Measurements from ENCODE around the gene TMEM74B. TPM values are rescaled to one million over a fixed set of nuclear protein-coding genes. Genes with fewer than 3 reads are reported as not detected.

The TMEM74B gene
- total and polyA plus RNA-seq, 2 of the 8 experiments (the other 6 are each of a cell fraction or from before 2014, with no cell fraction given): 4.0 to 6.4 TPM

DNA sequence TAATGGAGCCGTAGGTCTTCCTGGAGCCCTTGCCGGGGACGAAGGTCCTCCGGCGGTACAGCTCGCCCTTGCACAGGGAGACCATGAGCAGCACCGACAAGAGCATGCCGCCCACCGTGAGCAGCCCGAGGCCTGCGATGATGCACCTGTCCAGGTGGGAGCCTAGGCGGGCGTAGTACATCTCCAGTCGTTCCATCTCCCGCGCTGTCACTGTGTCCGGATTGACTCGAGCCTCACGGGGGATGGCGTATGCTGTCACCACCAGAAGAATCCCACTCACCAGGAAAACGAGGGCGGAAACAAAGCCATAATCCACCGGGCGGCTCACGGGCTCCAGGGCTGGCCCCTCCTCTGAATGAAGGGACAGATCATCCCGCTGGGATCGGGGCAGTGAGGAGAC, 3.8 kb downstream of the TMEM74B start:
- Histone ChIP-seq H2BK15ac (ENCODE audit: low read length) (no peak overlapping the region), H3K4ac (replicated peaks; ENCODE audit: insufficient read length, low read depth, low read length) (no peak overlapping the region), H2AFZ (ENCODE audit: low read length) (no peak overlapping the region), H3K79me1 (ENCODE audit: low read depth, low read length) (no peaks in the 10 kb centered on the region), H3K18ac (ENCODE audit: extremely low read depth, low read length) (no peak overlapping the region), H4K8ac (ENCODE audit: extremely low read depth, insufficient read depth, low read length) (no peak overlapping the region), H3K23ac (ENCODE audit: insufficient read length) (no peak overlapping the region), H2BK20ac (ENCODE audit: low read length) (no peak overlapping the region), H2BK12ac (ENCODE audit: low read depth, low read length) (no peak overlapping the region), H4K91ac (replicated peaks; ENCODE audit: insufficient read length, low read length) (no peak overlapping the region), H3K36me3 (ENCODE audit: control insufficient read depth in 2 of 4, insufficient read depth in 4 of 4, low read length in 3 of 4) (no peaks in the 10 kb centered on the region), H3K56ac (replicated peaks; ENCODE audit: insufficient read length, low read depth, low read length) (no peak overlapping the region), H3K27me3 (replicated peaks in 1 of 4; ENCODE audit: control insufficient read depth in 3 of 4, extremely low read depth in 1 of 4, insufficient read depth in 3 of 4, low read length in 3 of 4) (peaks cover 8 to 30% (median 20%) of the 10 kb centered on the region in 4 experiments), H3K14ac (ENCODE audit: insufficient read length) (no peak overlapping the region), H3K79me2 (ENCODE audit: control insufficient read depth in 1 of 2, insufficient read depth in 2 of 2, low read length in 2 of 2) (no peaks in the 10 kb centered on the region), H2BK5ac (ENCODE audit: low read depth, low read length) (no peak overlapping the region), H2AK5ac (ENCODE audit: low read depth, low read length) (no peak overlapping the region), H4K20me1 (replicated peaks in 1 of 2; ENCODE audit: control insufficient read depth in 1 of 2, insufficient read depth in 2 of 2, low read length in 2 of 2) (peaks cover 0 to 12% of the 10 kb centered on the region in 2 experiments), H3K27ac (ENCODE audit: low read depth, low read length) (no peak overlapping the region), H3K9me3 (ENCODE audit: insufficient read depth in 2 of 2, low read depth in 1 of 2, low read length in 1 of 2) (no peaks in the 10 kb centered on the region), H3K4me1 (replicated peaks in 1 of 4; ENCODE audit: control insufficient read depth in 3 of 4, insufficient read depth in 4 of 4, low read length in 3 of 4) (peaks cover 0 to 7% (median 4%) of the 10 kb centered on the region in 4 experiments; a peak in 4 of 7 replicates), H4K5ac (ENCODE audit: insufficient read length, low read depth, low read length) (no peak overlapping the region), H3K9ac (replicated peaks in 1 of 4; ENCODE audit: extremely low read depth in 1 of 4, low read depth in 3 of 4, low read length in 3 of 4) (no peak overlapping the region), H3K4me3 (ENCODE audit: extremely low read depth in 1 of 4, insufficient read depth in 2 of 4, low read depth in 3 of 4, low read length in 4 of 4) (no peak overlapping the region), H3K4me2 (ENCODE audit: insufficient read depth in 1 of 2, low read depth in 2 of 2, low read length in 2 of 2) (no peak overlapping the region), H2BK120ac (replicated peaks; ENCODE audit: low read depth, low read length) (no peak overlapping the region), H3K23me2 (ENCODE audit: low read depth, low read length) (peaks cover 6% of the 10 kb centered on the region; the same call in 1 of the 2 replicates)
- ChIA-PET POLR2A (ENCODE audit: partially characterized antibody) (interaction anchor here (1.3 to 2.3 kb wide), 2 partner anchors 10 to 11 kb away, joined by 8 to 9 read pairs; no protein-coding TSS in a partner anchor), CTCF (ENCODE audit: partially characterized antibody) (interaction anchor here (0.6 to 8.7 kb wide), 4 partner anchors 15 to 570 kb away, joined by 3 to 101 read pairs (median 3); partner anchors contain the start of gene C20orf202)
- 92% methylated on average over 27 of the region's 27 CpGs; no CpG with 5 or more reads in 1 of the 2 experiments for WGBS, 2 experiments (ENCODE audit: extremely low coverage in 1 of 2, insufficient coverage in 1 of 2, insufficient read length in 1 of 2, insufficient replicate concordance in 2 of 2, low coverage in 1 of 2, low lambda C conversion rate in 2 of 2, missing lambda C conversion rate in 1 of 2)
- TF ChIP-seq JUN (IDR thresholded peaks at IDR 0.05; ENCODE audit: low read depth, low read length): no peak
- TF ChIP-seq TBP (IDR thresholded peaks at IDR 0.05; ENCODE audit: low read depth, low read length): no peak
- no peak for TF ChIP-seq SP2 (IDR thresholded peaks at IDR 0.05; ENCODE audit: low read length)
- no peak for TF ChIP-seq RXRA (IDR thresholded peaks at IDR 0.05; ENCODE audit: insufficient read depth, low read depth, low read length)
- TF ChIP-seq BRCA1 (IDR thresholded peaks at IDR 0.05; ENCODE audit: low read depth, low read length): no peak
- no peak for TF ChIP-seq CHD2 (IDR thresholded peaks at IDR 0.05; ENCODE audit: low read length)
- no peak for TF ChIP-seq USF2 (IDR thresholded peaks at IDR 0.05; ENCODE audit: low read length)
- TF ChIP-seq EGR1 (IDR thresholded peaks at IDR 0.05; ENCODE audit: borderline replicate concordance, low read depth, low read length): no peak
- no peak for TF ChIP-seq SP4 (IDR thresholded peaks at IDR 0.05; ENCODE audit: low read length)
- no peak for TF ChIP-seq TAF7 (optimal IDR thresholded peaks at IDR 0.05; ENCODE audit: borderline replicate concordance, low read depth, low read length)
- no peak for TF ChIP-seq CHD1 (IDR thresholded peaks at IDR 0.05; ENCODE audit: low read depth, low read length)
- no peak for FAIRE-seq
- no peak for DNase-seq (ENCODE audit: low read depth in 1 of 2, low spot score in 2 of 2)
